ENCODE measurements around the gene ANKRD52.
A peak's percentile ranks its signal among the peaks of the same experiment; 100 is the strongest.
"Not testable (repeated sequence)": the region's sequence is repeated elsewhere in the genome, so short reads cannot be mapped to it uniquely, and the experiment has no call there.

The ANKRD52 gene

GRCh38 chr12:56274299-56274698, 16.1 kb upstream of the ANKRD52 start:
- DNase-seq (ENCODE audit: extremely low read depth in 1 of 2, low read depth in 1 of 2): no peak

DNA sequence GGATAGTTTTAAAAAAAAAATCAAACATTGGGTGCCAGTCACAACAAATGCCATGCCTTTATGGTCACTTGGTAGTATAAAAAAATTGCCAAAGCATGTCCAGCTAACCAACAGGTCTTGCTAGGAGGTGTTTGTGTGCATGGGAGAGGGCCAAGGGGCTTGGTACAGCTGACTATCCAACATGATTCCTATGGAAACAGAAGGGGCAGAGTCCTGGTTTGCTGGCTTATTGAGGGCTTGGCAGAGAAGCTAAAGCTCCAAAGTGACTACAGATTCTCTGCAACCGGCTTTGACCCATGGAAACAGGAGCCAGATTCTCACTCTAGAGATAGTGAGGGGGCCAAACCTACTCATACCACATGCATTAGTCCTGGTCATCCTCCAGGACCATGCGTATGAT, 14.3 kb upstream of the ANKRD52 start:
- DNase-seq (ENCODE audit: extremely low read depth in 1 of 2, low read depth in 1 of 2): not testable (repeated sequence)

DNA sequence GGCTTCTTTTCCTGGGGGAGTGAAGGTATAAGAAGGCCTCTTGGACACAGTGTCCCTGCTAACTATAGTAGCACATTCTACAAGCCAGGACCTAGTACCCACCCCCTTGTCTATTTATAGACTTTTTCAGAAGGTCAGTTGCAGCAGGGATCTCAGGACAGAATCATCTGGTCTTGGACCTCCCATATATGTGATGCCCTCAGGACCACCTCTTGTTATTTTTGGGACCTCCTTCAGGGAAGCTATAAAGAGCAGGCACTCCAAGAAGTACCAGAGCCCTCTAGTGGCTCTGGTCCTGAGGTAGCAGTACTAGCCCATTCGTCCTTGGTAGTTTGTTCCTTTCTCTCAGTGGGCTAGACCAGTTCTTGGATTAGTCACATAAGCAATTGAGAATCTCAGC, 12.8 kb upstream of the ANKRD52 start:
- DNase-seq (ENCODE audit: extremely low read depth in 1 of 2, low read depth in 1 of 2): no peak

DNA sequence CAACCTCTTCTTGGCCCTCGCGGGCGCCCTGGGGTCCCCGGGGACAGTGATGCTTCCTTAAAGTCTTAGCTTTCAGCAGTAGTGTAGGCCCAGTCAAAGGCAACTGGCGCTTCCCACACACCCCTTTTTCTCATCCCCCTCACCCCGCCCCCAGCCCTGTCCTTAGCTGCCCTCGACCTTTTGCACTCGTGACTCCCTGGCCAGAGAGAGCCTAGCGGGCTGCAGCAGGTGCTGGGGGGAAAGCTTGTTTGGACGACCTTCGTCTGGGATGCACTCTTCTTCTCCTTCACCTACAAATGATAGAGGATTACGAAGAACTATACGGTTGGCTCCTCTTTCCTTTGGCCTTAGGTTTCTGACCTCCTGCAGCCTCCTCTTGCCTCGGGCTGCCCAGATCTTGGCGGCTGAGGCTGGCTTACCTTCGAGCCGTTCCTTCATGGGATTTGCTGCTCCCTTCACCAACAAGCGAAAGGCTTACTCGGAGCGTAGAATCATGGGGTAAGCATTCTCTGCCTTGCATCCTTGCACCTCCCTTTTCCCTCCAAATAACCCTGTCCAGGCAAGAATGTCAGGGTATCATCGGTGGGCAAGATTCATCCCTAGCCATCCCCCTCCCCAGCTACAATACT, 9.4 kb upstream of the ANKRD52 start:
- no peak for DNase-seq (ENCODE audit: extremely low read depth in 1 of 2, low read depth in 1 of 2)

GRCh38 chr12:56266693-56267442, 8.7 kb upstream of the ANKRD52 start, which contains the start of gene COQ10A:
COQ10A (plus strand) TSS chr12:56266942; CDS start chr12:56267119, 177 bp downstream.
- DNase-seq (ENCODE audit: extremely low read depth in 1 of 2, low read depth in 1 of 2): peak; percentile 81 to 82

GRCh38 chr12:56266068-56266692, 8.0 kb upstream of the ANKRD52 start:
- not testable (repeated sequence) for DNase-seq (ENCODE audit: extremely low read depth in 1 of 2, low read depth in 1 of 2)

DNA sequence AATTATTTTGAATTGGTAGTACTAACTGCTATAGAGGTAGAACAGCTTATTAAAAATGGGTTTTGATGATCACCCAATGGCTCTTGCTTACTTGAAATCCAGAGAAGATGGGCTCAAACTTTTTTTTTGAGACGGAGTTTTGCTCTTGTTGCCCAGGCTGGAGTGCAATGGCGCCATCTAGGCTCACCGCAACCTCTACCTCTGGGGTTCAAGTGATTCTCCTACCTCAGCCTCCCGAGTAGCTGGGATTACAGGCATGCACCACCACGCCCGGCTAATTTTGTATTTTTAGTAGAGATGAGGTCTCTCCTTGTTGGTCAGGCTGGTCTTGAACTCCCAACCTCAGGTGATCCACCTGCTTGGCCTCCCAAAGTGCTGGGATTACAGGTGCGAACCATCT, 4.8 kb upstream of the ANKRD52 start:
- DNase-seq (ENCODE audit: extremely low read depth in 1 of 2, low read depth in 1 of 2): not testable (repeated sequence)

GRCh38 chr12:56261503-56262232, 3.5 kb upstream of the ANKRD52 start:
- no peak for DNase-seq (ENCODE audit: extremely low read depth in 1 of 2, low read depth in 1 of 2)

DNA sequence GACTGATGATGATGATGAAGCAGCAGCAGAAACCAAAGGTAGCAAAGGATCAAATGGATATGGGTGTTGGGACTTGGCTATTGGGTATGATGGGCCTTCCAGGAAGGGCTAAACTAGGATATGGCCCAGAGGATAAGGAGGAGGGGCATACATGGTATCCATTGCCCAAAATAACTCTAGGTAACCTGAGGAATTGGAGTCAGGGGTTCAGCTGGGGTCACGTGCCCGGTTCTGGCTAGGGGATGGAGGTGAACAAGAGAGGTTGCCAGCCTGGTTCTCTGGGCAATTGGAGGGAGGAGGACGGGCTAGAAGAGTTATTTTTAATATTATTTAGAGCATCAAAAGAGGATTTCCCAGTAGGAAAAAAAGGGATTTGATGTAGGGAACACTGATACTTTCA, 2.7 kb upstream of the ANKRD52 start:
- no peak for DNase-seq (ENCODE audit: extremely low read depth in 1 of 2, low read depth in 1 of 2)

- no peak for DNase-seq (ENCODE audit: extremely low read depth in 1 of 2, low read depth in 1 of 2)
Measured at GRCh38 chr12:56260380-56260779, 2.2 kb upstream of the ANKRD52 start.

DNA sequence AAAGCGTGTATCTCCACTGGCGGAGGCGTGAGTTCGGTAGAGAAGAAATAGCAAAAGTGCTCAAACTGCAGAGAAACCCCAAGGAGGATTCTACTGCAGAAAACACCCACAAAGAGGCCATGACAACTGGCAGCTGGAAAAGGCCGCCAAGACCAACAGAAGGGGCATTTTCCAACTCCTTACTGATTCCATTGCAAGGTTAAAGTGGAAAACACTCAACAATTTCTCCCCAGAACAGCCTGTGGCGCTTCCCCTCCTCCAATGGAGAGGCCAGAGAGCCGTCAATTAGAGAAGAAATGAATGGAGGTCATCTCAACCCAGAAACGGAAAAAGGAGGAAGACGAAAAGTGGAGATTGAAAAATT, 618 bp upstream of the ANKRD52 start:
- DNase-seq (ENCODE audit: extremely low read depth in 1 of 2, low read depth in 1 of 2): no peak

DNA sequence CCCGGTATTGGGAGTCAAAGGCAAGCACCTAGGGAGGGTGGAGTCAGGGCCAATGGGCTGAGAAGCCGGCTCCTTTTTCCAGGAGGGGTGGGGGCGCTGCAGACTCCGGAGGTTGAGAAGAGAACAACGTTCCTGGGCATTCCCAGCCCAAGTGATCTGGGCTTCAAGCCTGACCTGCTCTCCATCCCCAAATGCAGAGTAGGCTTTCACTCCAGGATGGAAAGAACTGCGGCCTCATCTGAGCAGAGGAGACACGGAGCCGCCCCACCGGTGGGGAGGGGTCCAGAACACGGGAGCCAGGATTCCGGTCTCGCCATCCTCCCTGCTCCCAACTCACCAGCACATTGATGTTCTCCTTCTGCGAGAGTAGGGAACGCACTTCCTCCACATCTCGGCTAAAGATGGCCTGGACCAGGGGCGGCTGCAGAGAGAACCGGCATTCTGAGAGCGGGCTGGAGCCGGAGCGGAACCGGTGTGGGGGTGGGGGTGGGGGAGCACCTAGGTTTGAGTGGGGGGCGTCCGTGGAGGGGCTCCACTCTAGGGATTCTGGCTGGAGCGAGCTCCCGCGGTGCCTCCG, 605 bp downstream of the ANKRD52 start:
- DNase-seq (ENCODE audit: extremely low read depth in 1 of 2, low read depth in 1 of 2): no peak

DNA sequence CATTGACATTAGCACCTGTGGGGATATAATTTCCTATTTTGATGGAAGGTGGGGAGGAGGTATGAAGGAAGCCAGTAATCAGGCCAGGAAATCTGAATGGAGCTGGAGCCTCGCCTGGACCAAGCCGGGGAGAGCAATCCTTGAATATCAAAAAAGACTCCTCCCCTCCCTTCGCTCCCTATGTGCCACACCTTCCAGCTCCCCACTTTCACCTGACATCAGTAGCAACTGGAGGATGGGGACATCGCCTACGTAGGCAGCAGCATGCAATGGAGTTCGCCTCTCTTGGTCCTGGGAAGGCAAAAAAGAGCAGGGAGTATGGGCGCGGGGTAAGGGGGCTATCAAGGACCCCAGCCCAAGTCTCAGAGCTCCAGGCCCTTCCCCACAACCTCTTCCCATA, 1.1 kb downstream of the ANKRD52 start:
- no peak for DNase-seq (ENCODE audit: extremely low read depth in 1 of 2, low read depth in 1 of 2)

GRCh38 chr12:56256326-56256960, 1.7 kb downstream of the ANKRD52 start:
- no peak for DNase-seq (ENCODE audit: extremely low read depth in 1 of 2, low read depth in 1 of 2)

GRCh38 chr12:56255671-56256070, 2.5 kb downstream of the ANKRD52 start:
- no peak for DNase-seq (ENCODE audit: extremely low read depth in 1 of 2, low read depth in 1 of 2)

DNA sequence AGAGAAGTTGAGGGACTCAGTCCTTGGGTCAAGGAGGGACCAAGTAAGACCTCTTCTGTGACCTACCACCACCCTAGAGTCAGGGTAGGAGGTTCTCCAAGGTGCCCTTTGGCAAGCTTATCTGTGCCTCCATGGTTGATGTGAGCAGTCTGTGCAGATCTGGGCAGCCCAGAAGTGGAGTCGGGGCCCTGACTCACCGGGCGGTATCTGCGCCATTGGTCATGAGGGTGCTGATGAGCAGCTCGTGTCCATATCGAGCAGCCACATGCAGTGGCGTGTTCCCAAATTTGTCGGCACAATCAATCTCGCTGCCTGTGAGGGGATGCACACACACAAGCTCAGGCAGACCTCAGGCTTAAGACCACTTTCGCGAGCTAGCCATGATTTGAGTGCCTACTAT, 5.1 kb downstream of the ANKRD52 start:
- DNase-seq (ENCODE audit: extremely low read depth in 1 of 2, low read depth in 1 of 2): no peak

DNA sequence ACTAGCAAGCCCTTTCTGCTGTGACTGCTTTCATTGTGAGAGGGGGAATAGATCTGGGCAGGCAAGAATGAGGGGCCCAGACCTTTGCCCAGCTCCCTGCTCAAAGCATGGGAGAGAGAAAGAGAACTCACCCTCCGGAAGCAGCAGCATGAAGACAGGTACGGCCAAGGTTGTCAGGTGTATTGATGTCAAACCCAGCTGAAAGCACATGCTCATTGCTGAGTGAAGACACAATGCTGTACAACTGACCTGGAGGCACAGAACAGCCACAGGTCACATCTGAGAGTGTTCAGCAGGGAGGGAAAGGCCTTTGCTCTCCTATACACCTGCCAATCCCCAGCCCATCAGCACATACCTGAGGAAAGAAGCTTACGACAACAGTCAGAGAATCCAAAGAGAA, 5.5 kb downstream of the ANKRD52 start:
- no peak for DNase-seq (ENCODE audit: extremely low read depth in 1 of 2, low read depth in 1 of 2)

DNA sequence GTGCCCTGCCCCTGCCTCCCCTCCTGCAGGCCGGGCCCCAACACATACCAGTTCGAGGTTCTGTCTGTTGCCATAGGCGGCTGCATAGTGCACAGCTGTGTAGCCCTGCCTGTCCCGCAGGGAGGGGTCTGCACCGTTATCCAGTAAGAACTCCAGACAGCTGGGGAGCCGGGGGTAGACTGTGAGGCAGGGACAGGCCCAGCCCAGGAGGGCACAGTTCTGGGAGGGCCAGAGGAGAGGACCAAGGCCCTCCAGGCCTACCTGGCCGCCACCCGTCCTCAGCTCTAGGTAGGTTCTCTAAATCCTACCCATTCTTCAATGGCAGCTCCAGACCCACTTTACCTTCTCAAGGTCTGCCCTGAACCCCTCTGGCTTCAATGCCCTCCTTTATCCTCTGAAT, 9.5 kb downstream of the ANKRD52 start:
- no peak for DNase-seq (ENCODE audit: extremely low read depth in 1 of 2, low read depth in 1 of 2)

DNA sequence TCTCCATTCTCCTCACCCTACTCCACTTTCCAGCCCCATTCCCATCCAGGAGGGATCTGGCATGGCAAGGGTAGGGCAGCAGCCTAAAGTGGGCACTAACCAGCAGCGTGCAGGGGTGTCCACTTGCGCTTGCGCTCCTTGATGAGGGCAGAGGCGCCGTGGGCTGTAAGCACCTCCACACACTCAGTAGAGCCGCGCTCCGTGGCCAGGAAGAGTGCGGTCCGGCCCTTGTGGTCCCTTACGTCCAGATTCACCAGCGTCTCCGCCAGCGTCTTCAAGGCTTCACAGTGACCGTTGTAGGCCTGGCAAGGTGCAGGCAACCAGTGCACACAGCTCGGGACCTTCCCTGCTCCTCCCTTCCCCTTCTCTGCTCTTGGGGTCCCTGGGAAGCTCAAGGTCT, 10.3 kb downstream of the ANKRD52 start:
- no peak for DNase-seq (ENCODE audit: extremely low read depth in 1 of 2, low read depth in 1 of 2)

- DNase-seq (ENCODE audit: extremely low read depth in 1 of 2, low read depth in 1 of 2): no peak
Measured at GRCh38 chr12:56244494-56244893, 13.7 kb downstream of the ANKRD52 start.

- DNase-seq (ENCODE audit: extremely low read depth in 1 of 2, low read depth in 1 of 2): no peak
Measured at GRCh38 chr12:56243731-56244181, 14.4 kb downstream of the ANKRD52 start.

All from activated CD8-positive, alpha-beta memory T cell treated with anti-CD3 and anti-CD28 coated beads for 1 hour (primary cell).